MCF 10A (cell line): Measurements from ENCODE around the gene TLL2. TPM values are rescaled to one million over a fixed set of nuclear protein-coding genes. Genes with fewer than 3 reads are reported as not detected.

Experiments used
- BruUV-seq: library from RNA; stranded (reverse); fragments of 400-500 nt; replicated peaks from 2 replicates; lab custom pipeline; 2021; lab: Mats Ljungman, UMichigan
- CTCF ChIA-PET: fragments of 300-600 bp; sonication (Branson Sonifier 250); formaldehyde crosslinking; extraction: SDS; loops from one replicate; lab custom pipeline; 2021; ENCODE audit warnings: antibody characterized with exemption, inconsistent platforms; lab: Yijun Ruan, JAX
- POLR2A ChIA-PET: fragments of 300-600, 350-650 bp; sonication (Branson Sonifier 250); formaldehyde crosslinking; extraction: SDS; loops from one replicate; lab custom pipeline; 2020; ENCODE audit warnings: antibody characterized with exemption, inconsistent platforms; lab: Yijun Ruan, JAX
- DNase-seq: peaks from one replicate; pipeline ENCODE4 v3.0.0-alpha.2; 2018; ENCODE audit not compliant: unreplicated experiment
- H3K27ac Mint-ChIP-seq: one replicate; pipeline ENCODE4 v1.8.0; 2022; ENCODE audit warnings: mild to moderate bottlenecking, low read depth, mixed read lengths; ENCODE audit not compliant: unreplicated experiment
- H3K27me3 Mint-ChIP-seq: one replicate; pipeline ENCODE4 v1.8.0; 2022; ENCODE audit warnings: mixed read lengths; ENCODE audit not compliant: insufficient read depth, unreplicated experiment
- H3K36me3 Mint-ChIP-seq: one replicate; pipeline ENCODE4 v1.8.0; 2022; ENCODE audit warnings: mild to moderate bottlenecking, moderate library complexity, mixed read lengths; ENCODE audit not compliant: insufficient read depth, unreplicated experiment
- H3K4me1 Mint-ChIP-seq: one replicate; pipeline ENCODE4 v1.8.0; 2022; ENCODE audit warnings: mixed read lengths; ENCODE audit not compliant: insufficient read depth, unreplicated experiment
- H3K4me3 Mint-ChIP-seq: one replicate; pipeline ENCODE4 v1.8.0; 2022; ENCODE audit warnings: mild to moderate bottlenecking, moderate library complexity, mixed read lengths; ENCODE audit not compliant: unreplicated experiment
- H3K9me3 Mint-ChIP-seq: one replicate; pipeline ENCODE4 v1.8.0; 2022; ENCODE audit warnings: mixed read lengths; ENCODE audit not compliant: unreplicated experiment
- CTCF ChIP-seq: fragments of 200-600 bp; IDR thresholded peaks from one replicate; pipeline ENCODE4 v1.8.0; 2022; ENCODE audit warnings: antibody characterized with exemption, mild to moderate bottlenecking; ENCODE audit not compliant: unreplicated experiment
- intact Hi-C: fragments of 100-400 bp; cut with micrococcal nuclease; formaldehyde crosslinking; loops from 2 replicates; pipeline ENCODE4 v1.14.1; 2022
- total RNA-seq: library from RNA; stranded (reverse); gene quantifications from 2 replicates; pipeline ENCODE4 v1.2.3, GENCODE V29; 2022

The TLL2 gene
- total RNA-seq, 1 experiment from 2014 or later = not detected

GRCh38 chr10:96418582-96418981 is 95.1 kb downstream of the TLL2 start:
- no peak for DNase-seq
- no peak for TF ChIP-seq CTCF
- Mint-ChIP-seq H3K27me3 (no peaks in the 10 kb centered on the region), H3K27ac (no peak overlapping the region), H3K9me3 (no peaks in the 10 kb centered on the region), H3K4me1 (no peaks in the 10 kb centered on the region), H3K36me3 (no peaks in the 10 kb centered on the region), H3K4me3 (no peak overlapping the region)
- CTCF ChIA-PET = interaction anchor here (0.6 to 1.5 kb wide), 6 partner anchors 8 to 93 kb away, joined by 3 to 10 read pairs (median 4); no protein-coding TSS in a partner anchor
- intact Hi-C loops = no loop called here
- BruUV-seq = no TSS peak
- POLR2A ChIA-PET = no interaction called here

- no TSS peak for BruUV-seq
- DNase-seq = peak; percentile 9
- H3K4me1 Mint-ChIP-seq = no peaks in the 10 kb centered on the region
- ChIA-PET CTCF (interaction anchor here (0.6 to 1.5 kb wide), 3 partner anchors 11 to 793 kb away, joined by 3 to 7 read pairs (median 3); no protein-coding TSS in a partner anchor), POLR2A (interaction anchor here (0.6 kb wide), 1 partner anchor 388 kb away, joined by 3 read pairs; no protein-coding TSS in a partner anchor)
- no peaks in the 10 kb centered on the region for H3K36me3 Mint-ChIP-seq
- H3K27ac Mint-ChIP-seq = no peak overlapping the region
- H3K4me3 Mint-ChIP-seq = no peak overlapping the region
- TF ChIP-seq CTCF = no peak
- no peaks in the 10 kb centered on the region for H3K9me3 Mint-ChIP-seq
- intact Hi-C loops = no loop called here
- no peaks in the 10 kb centered on the region for H3K27me3 Mint-ChIP-seq
Observed at GRCh38 chr10:96417441-96417840, 96.3 kb downstream of the TLL2 start.

- no TSS peak for BruUV-seq
- Mint-ChIP-seq H3K27me3 (no peaks in the 10 kb centered on the region), H3K4me3 (no peak overlapping the region), H3K9me3 (no peaks in the 10 kb centered on the region), H3K36me3 (no peaks in the 10 kb centered on the region), H3K4me1 (no peaks in the 10 kb centered on the region), H3K27ac (no peak overlapping the region)
- no peak for TF ChIP-seq CTCF
- DNase-seq = no peak
- CTCF ChIA-PET = interaction anchor here (0.6 to 1.6 kb wide), 4 partner anchors 22 to 817 kb away, joined by 3 to 7 read pairs (median 6); no protein-coding TSS in a partner anchor
- intact Hi-C loops = no loop called here
- POLR2A ChIA-PET = no interaction called here
Observed at GRCh38 chr10:96416643-96417042, 97.1 kb downstream of the TLL2 start.

- no peak for TF ChIP-seq CTCF
- Mint-ChIP-seq H3K36me3 (no peaks in the 10 kb centered on the region), H3K27me3 (no peaks in the 10 kb centered on the region), H3K4me1 (no peaks in the 10 kb centered on the region), H3K27ac (no peak overlapping the region), H3K4me3 (no peak overlapping the region), H3K9me3 (no peaks in the 10 kb centered on the region)
- intact Hi-C loops = no loop called here
- CTCF ChIA-PET = interaction anchor here (0.6 to 1.6 kb wide), 4 partner anchors 21 to 817 kb away, joined by 3 to 7 read pairs (median 6); no protein-coding TSS in a partner anchor
- BruUV-seq = no TSS peak
- no peak for DNase-seq
- POLR2A ChIA-PET = no interaction called here
Observed at GRCh38 chr10:96415891-96416554, 97.7 kb downstream of the TLL2 start.
